Adipose tissue (tissue), 3 donors: Measurements from ENCODE around the gene CFI. TPM values are rescaled to one million over a fixed set of nuclear protein-coding genes. Genes with fewer than 3 reads are reported as not detected.

Source experiments
- H3K27ac ChIP-seq: one replicate; pipeline ENCODE4 v1.5.1; 2013; ENCODE audit warnings: low read depth, low read length
- WGBS, 3 donors: extraction: QIAGEN DNeasy Blood & Tissue Kit; methylation state at CpG; one replicate each; pipeline ENCODE4 v1.1.7; 2013; 5-methylcytosine and 5-hydroxymethylcytosine counted together
- polyA plus RNA-seq, 3 donors: library from polyadenylated mRNA; stranded (reverse); fragments of 200-250 nt; gene quantifications; one replicate each; pipeline ENCODE4 v1.2.3, GENCODE V29; 2013
- donor health status: healthy with polysubstance abuse.
- donor health status: Bipolar disorder and iron deficiency.
- donor health status: healthy.

Gene CFI
- 10 to 100 TPM; 19.2 to 26.8 (median 21.4) TPM for polyA plus RNA-seq

DNA sequence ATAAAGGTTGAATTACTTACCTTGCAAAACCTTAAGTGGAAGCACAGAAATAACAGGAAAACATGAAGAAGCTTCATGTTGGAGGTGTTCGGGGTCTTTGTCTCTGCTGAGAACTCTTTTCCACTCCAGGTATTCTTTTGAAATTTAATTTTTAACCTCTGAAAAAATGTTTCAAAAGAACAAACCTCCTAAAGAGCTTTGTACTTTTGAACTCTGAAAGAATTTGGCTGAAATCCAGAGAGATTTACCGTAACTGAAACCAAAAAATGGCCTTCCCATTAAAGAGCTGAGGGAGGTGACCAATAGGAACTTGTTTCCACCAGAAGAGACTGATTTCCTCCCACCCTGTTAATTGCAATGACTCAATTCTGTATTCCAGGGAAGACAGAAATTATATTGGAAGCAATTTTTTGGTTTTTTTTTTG is at the start of gene CFI:
Gene CFI (minus strand): TSS at position 105 of the 425 bp plus-strand sequence. CDS start 28 bp downstream, at position 77.
- 21 to 36% (median 32%) methylated on average over 2 of the region's 2 CpGs for WGBS, 3 donors
- no peak within 1 kb of the TSS for H3K27ac ChIP-seq

DNA sequence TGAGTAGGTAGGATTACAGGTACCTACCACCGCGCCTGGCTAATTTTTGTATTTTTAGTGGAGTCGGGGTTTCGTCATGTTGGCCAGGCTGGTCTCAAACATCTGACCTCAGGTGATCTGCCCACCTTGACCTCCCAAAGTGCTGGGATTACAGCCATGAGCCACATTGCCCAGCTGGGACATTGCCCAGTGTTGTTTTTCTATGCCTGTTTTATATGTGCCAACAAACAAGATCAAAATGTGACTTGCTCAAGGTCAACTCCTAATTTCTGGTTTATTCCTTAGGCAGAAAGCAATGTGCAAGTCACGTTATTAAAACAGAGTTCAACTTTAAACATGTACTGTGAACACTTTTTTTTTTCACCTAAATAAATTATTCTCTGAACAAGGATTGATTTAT is 48.8 kb upstream of the CFI start:
- WGBS, 3 donors = 48 to 76% (median 76%) methylated on average over 5 of the region's 5 CpGs
- no peak overlapping the region for H3K27ac ChIP-seq

DNA sequence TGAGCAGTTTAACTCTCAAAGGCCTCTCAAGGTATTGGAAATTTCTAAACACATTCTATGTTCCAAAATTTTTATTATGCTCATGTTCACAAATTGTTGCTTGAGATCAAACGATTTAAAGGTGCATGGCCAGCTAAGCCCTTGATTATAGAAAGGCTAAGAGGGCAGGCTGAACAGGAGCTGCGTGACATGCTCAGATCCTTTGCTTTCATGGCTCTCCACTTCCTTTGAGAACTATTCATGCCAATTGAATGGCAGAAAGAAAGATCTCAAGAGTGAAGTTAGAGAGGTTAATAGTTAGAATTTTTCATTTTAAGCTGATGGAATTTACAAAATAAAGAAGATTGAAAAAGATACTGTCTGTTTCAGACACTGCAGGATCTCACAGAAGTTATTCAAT is 46.7 kb upstream of the CFI start:
- 50 to 86% (median 82%) methylated on average over 2 of the region's 2 CpGs for WGBS, 3 donors
- H3K27ac ChIP-seq = no peak overlapping the region

DNA sequence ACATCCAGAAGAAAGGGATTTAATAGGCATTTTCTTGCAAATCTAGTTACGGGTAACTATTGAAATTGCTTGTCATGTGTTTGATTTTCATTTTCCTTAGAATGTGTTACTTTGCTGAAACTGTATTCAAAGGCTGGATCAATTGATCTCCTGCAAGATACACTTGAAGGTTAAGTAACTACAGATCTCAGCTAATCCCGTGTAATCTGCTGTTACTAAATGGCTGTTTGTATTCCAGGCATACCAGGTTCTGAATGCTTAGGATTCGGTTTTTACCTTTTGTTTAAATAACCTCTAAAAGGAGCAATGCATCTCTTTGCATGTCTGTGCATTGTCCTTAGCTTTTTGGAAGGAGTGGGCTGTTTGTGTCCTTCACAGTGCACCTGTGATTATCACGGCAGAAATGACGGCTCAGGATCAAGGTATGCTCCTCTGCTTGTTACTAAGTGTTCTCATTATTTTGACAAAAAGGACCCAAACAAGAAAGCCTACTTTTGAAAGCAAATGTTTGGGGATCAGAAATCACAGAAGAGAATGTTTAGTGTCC is 46.2 kb upstream of the CFI start, which contains the start of gene LRIT3:
Gene LRIT3 (plus strand): TSS at position 212 of the 547 bp plus-strand sequence. CDS start 95 bp downstream, at position 307.
- H3K27ac ChIP-seq = no peak within 1 kb of the TSS
- WGBS, 3 donors = 38 to 83% (median 82%) methylated on average over 5 of the region's 5 CpGs

GRCh38 chr4:109846395-109847098 is 44.7 kb upstream of the CFI start:
- no peak overlapping the region for H3K27ac ChIP-seq
- WGBS, 3 donors = 32 to 55% (median 53%) methylated on average over 6 of the region's 6 CpGs

DNA sequence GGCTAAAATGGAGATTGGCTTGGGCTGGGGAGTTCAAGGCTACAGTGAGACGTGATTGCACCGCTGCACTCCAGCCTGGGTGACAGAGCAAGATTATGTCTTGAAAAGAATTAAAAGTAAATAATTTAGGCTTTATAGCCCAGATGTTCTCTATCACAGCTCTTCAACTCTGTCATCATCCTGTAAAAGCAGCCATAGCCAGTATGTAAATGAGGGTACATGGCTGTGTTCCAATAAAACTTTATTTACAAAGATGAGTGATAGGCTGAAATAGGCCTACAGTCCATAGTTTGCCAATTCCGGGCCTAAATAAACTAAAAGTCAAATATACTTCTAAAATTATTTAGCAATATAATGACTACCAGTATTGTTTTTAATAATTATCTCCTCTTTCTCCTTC is 35.2 kb upstream of the CFI start:
- H3K27ac ChIP-seq = no peak overlapping the region
- WGBS, 3 donors = 80 to 96% (median 91%) methylated on average over 3 of the region's 3 CpGs

DNA sequence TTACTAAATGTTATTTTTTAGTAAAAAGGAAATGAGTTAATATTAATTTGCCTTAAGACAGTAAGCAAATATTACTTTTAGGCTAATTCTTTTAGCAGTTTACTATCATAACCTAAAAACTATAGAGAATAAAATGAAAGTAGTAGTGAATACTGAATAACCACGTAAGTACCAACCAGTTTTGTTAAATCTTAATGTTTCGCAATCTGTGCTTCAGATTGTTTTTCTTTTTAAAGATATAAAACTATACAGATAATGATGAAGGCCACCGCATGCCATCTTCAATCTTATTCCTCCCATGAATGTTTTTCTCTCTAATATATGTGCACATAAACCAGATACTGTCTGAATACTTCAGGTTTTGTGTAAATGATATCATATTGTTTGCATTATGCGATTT is 32.0 kb upstream of the CFI start:
- no peak overlapping the region for H3K27ac ChIP-seq
- WGBS, 3 donors = 88 to 98% (median 88%) methylated on average over 4 of the region's 4 CpGs

DNA sequence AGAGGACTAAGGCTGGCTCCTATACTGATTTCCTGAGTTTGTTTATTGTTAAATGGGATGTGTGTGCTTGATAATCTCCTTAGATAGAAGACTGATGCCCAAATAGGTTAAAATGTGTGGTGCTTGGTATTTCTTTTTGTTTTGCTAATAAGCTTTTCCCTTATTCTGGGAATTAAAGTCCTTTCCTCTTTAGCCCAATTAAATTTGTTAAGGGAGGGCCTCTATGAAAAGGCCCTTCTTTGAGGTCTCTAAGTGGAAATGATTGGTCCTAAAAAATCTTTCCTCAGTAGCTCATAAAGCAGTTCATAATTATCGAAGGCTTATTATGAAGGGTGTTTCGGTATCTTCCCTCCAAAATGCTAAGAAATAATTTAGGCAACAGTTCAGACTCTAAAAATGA is 25.9 kb upstream of the CFI start, which contains the start of gene RRH:
Gene RRH (plus strand): TSS at position 301 of the 400 bp plus-strand sequence. CDS start 56 bp downstream, at position 357.
- whole genome bisulfite sequencing, 3 donors = 98 to 99% (median 99%) methylated on average over 2 of the region's 2 CpGs

GRCh38 chr4:109826719-109827118 is 24.9 kb upstream of the CFI start:
- H3K27ac ChIP-seq = no peak overlapping the region

More for the DNA sequence above, 25.9 kb upstream of the CFI start, which contains the start of gene RRH:
- no peak within 1 kb of the TSS for H3K27ac ChIP-seq

- 63 to 81% (median 71%) methylated on average over 2 of the region's 2 CpGs for WGBS, 3 donors
- H3K27ac ChIP-seq = no peak overlapping the region
These were observed 19.4 kb upstream of the CFI start for GRCh38 chr4:109821185-109821584.

- 55 to 74% (median 63%) methylated on average over 2 of the region's 2 CpGs for WGBS, 3 donors
These were observed 18.8 kb upstream of the CFI start for GRCh38 chr4:109820563-109820962.

DNA sequence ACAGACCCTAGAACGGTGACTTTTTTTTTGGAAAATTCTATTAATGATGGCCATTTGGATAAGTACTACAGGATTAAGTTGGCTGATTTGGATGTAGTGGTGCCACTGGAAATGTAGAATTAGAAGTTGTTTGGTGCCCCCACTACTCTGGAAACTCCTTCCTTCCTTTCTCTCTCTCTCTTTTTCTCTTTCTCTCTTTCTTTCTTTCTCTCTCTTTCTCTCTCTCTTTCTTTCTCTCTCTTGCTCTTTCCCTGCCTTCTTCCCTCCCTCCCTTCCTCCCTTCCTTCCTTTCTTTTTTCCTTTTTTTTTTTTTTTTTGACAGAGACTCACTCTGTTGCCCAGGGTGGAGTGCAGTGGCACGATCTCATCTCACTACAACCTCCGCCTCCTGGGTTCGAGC is 16.5 kb upstream of the CFI start:
- H3K27ac ChIP-seq = no peak overlapping the region
- WGBS, 3 donors = 92 to 94% (median 94%) methylated on average over 4 of the region's 4 CpGs

More at GRCh38 chr4:109820563-109820962, 18.8 kb upstream of the CFI start:
- H3K27ac ChIP-seq = no peak overlapping the region

DNA sequence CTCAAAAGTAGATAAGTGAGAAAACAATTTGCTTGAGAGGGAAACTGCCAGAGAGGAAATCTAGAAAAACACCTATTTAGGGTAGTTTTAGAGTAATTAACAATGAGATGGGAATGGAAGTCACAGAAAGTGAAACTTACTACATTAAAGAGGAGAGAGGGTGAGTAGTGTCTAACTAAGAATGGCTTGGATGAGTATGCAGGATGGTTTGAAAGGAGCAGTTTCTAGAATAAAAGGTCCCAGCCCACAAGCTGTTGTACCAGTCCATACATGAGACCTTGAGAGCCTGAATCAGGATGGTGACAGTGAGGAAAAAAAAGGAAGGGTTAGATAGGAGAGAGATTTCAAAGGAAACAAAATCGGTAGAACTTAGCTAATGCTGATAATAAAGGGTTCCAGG is 15.1 kb upstream of the CFI start:
- 27 to 72% (median 63%) methylated on average over 1 of the region's 1 CpG for WGBS, 3 donors
- no peak overlapping the region for H3K27ac ChIP-seq

DNA sequence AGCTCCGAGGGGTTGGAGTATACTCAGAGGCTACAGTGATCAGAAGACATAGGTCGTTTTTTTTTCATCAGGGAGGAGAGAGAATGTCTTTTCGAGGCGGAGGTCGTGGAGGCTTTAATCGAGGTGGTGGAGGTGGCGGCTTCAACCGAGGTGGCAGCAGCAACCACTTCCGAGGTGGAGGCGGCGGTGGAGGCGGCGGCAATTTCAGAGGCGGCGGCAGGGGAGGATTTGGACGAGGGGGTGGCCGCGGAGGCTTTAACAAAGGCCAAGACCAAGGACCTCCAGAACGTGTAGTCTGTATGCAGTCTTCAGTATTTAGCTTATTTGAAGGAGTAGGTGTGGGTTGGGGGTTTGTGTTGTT is 14.3 kb upstream of the CFI start:
- H3K27ac ChIP-seq = no peak overlapping the region
- WGBS, 3 donors = 0 to 1% (median 1%) methylated on average over 19 of the region's 19 CpGs

GRCh38 chr4:109815151-109816081 is 13.6 kb upstream of the CFI start, which contains the start of gene GAR1:
TSS of gene GAR1 (plus strand) at chr4:109815762. CDS start at chr4:109816165, 403 bp downstream.
- 0% methylated on average over 53 of the region's 53 CpGs for WGBS, 3 donors
- H3K27ac ChIP-seq = no peak within 1 kb of the TSS

DNA sequence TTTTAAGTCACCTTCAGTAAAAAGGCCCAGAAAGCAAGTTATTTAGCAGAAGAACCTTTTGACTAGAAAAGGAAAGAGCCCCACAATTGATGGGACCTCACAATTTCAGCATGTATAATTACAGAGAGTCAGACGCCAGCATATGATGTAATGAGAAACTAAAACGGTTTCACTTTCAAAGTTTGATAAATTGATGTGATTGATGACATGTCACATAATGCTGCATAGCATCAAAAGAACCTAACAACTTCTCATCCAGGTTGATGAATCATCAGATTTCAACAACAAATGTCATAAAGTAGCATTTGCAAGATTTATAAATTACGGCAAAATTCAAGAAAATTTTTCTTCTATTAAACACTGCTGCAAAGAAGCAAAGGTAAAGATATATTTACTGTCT is 9.9 kb upstream of the CFI start:
- WGBS, 3 donors = 54 to 71% (median 54%) methylated on average over 3 of the region's 3 CpGs

GRCh38 chr4:109810552-109811387 is 9.0 kb upstream of the CFI start:
- WGBS, 3 donors = 70 to 74% (median 74%) methylated on average over 11 of the region's 11 CpGs
- no peak overlapping the region for H3K27ac ChIP-seq

More for the DNA sequence above, 9.9 kb upstream of the CFI start:
- H3K27ac ChIP-seq = no peak overlapping the region

DNA sequence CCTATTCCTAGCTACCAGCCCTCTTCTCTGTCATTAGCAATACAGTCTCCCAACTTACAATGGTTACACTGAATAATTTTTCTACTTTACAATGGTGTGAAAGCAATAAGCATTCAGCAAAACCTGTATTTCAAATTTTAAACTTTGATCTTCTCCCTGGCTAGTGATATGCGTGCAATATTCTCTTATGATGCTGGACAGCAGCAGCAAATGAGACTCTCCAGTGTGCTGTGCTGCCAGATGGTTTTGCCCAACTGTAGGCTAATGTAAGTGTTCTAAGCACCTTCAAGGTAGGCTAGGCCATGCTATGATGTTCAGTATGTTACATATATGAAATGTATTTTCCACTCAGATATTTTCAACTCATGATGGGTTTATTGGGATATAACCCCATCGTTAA is 7.9 kb upstream of the CFI start:
- 91 to 97% (median 94%) methylated on average over 2 of the region's 2 CpGs for WGBS, 3 donors
- H3K27ac ChIP-seq = no peak overlapping the region
